Cardiac fibroblast (primary cell): ENCODE results near the gene BCHE.

Experiments used
- DNase-seq, 2 donors: peaks; one replicate each; pipeline versions ENCODE4 v3.0.0 to v3.0.0-alpha.2; 2010; ENCODE audit warnings: low read depth in 2 of 2
- H3K4me3 ChIP-seq, 2 donors: replicated peaks in 1 of 2; 1 replicate in 1 of 2; 2 replicates in 1 of 2; pipeline ENCODE4 v1.5.1; 2011; ENCODE audit warnings: low read depth in 2 of 2, low read length in 2 of 2, mild to moderate bottlenecking in 2 of 2, moderate library complexity in 1 of 2
- CTCF ChIP-seq: IDR thresholded peaks from one replicate; pipeline ENCODE4 v1.5.1; 2011; ENCODE audit warnings: low read depth, mild to moderate bottlenecking, low read length, inconsistent platforms

Gene BCHE

DNA sequence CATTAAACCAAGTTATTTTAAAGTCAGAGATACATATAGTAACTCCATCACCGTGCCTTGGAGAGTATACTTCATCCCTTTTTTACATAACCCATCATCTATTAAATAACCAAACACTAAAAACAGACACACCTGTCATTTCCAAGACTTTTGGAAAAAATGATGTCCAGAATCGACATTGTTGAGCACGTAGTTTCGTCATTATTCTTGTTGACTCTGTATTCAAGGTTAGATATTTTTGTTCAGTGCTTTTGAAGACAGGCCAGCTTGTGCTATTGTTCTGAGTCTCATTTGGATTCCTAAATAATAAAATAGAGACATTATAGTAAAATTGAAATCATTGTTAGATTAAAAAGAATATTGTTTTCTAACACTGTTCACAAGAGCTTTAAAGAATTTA lies 51.2 kb downstream of the BCHE start:
- DNase-seq: no peak
- TF ChIP-seq CTCF: no peak
- no peak overlapping the region for H3K4me3 ChIP-seq

DNA sequence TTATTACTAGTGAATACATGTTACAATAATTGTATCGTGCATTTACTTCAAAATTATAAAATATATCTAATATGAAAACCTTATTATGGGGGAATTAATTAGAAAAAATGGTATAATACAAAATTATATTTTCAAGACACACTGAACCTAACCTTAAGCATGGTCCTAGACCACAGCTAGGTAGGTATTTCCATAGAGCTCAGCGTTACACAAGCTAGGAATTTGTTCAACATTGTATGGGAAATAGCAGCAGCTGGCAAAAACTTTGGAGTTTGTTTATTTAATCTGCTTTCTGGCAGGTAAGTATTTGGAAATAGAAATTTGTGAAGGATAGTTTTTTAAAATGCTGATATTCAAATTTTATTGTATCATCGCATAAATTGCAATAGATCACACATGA lies 52.9 kb downstream of the BCHE start:
- H3K4me3 ChIP-seq: no peak overlapping the region
- TF ChIP-seq CTCF: no peak
- DNase-seq: no peak

GRCh38 chr3:165783383-165783782 lies 53.8 kb downstream of the BCHE start:
- no peak for TF ChIP-seq CTCF
- no peak for DNase-seq
- no peak overlapping the region for H3K4me3 ChIP-seq

GRCh38 chr3:165778891-165779290 lies 58.3 kb downstream of the BCHE start:
- TF ChIP-seq CTCF: no peak
- H3K4me3 ChIP-seq: no peak overlapping the region
- DNase-seq: no peak

DNA sequence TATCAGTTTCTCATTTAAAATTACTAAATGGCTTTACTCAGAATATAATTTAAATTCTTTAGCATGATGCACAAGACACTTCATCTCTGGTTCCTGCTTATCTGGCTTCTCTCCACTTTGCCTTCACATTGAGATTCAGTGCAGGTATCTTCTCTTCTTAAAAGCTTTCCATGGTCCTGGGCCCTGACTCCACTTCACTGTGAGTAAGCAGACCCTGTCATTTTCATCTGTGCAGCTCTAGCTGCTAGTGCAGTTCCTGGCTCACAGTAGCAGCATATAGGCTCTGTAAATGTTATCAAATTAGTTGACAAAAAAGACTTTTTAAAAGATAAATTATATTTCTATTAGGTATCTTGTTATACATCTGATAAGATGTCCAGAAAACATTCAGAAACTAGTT lies 58.8 kb downstream of the BCHE start:
- H3K4me3 ChIP-seq: no peak overlapping the region
- no peak for TF ChIP-seq CTCF
- DNase-seq: no peak

- no peak for TF ChIP-seq CTCF
- no peak for DNase-seq
- H3K4me3 ChIP-seq: no peak overlapping the region
Measured at GRCh38 chr3:165775824-165776223, 61.4 kb downstream of the BCHE start.

DNA sequence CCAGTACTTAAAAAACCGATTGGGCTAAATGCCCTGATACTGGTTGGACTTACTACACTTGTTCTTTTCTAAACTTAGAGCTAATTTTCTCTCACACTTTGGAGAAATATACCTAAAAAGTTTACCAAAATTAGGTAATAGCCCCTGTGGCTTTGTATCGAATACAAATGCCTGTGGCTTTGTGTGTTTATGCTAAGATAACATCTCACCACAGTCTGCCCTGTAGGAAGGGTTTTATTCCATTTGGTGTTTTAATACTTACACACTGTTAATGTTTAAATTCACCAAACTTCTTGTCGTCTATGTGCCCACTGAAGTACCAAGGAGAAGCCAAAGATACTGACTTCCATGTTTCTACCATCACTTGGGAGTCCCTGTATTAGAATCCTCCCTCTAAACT lies 66.4 kb downstream of the BCHE start:
- no peak for TF ChIP-seq CTCF
- DNase-seq: no peak
- H3K4me3 ChIP-seq: no peak overlapping the region
